HG03457 (cell line): ENCODE data around the gene JAML.

Experiments used
- ATAC-seq: cut with Tn5 transposase; IDR thresholded peaks from one replicate; pipeline ENCODE4 v1.9.1; 2021; ENCODE audit warnings: moderate number of reproducible peaks; ENCODE audit not compliant: unreplicated experiment

JAML gene

DNA sequence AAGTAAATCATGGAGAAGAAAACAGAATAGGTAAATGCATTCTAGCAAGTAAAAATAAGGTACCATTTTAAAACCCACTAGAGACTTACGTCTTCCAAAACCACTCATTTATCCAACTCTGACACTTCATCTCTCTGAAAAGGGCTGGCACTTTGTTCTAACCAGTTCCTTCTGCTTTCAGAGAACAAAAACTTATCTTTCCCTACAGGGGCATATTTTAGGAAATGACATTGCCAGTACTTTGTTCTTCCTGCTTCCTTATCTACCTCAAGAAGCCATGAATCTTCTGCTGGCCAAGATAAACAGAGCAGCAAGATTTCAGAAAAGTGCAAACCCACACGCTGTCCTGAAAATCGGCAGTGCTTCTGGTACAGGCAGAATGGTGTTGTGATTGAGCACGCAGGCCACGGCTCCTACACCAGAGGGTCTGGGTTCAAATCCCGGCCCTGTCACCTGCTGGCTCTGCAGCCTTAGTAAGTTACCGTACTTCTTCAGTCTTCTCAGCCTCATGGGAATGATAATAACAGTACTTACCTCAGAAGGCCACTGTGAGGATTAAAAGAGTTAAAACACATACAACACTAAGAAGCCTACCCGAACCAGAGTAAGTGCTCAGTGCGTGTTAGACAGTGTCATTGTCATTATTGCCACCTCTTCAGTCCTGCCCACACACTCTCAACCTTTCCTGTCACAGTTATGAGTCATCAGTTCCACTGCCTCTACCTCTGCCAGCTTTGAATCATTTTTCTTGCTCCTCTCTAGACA lies 16.4 kb upstream of the JAML start:
- ATAC-seq, result peak; percentile 67

DNA sequence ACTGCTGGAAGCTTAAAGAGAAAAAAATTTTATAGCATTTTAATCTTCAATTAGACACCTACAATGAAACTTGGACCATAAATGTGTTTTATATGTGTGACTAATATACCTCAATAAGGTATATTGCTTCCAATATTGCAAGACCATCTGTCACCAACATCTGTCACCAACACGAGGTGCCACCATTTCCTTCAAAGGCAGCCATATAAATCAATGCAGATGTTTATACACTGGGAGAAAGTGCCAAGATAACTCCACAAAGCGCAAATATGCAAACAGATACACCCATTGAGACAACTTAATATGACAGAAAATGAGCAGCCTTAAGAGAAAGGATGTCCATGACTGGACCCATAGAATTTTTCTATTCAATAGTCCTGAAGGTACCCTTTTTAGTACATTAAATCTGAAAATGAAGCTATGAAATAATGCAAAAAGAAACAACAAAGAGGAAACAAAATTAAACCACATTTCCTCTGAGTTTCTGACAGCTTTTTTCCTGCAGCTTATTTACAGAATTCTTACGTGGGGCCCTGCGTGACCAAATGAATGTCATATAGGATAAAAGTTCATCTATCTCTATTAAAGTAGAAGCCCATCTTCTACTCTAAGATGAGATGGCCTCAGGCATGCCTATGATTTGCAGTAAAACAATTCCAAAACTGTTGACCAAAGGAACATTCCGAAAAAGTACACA lies 14.8 kb upstream of the JAML start:
- ATAC-seq, result no peak

DNA sequence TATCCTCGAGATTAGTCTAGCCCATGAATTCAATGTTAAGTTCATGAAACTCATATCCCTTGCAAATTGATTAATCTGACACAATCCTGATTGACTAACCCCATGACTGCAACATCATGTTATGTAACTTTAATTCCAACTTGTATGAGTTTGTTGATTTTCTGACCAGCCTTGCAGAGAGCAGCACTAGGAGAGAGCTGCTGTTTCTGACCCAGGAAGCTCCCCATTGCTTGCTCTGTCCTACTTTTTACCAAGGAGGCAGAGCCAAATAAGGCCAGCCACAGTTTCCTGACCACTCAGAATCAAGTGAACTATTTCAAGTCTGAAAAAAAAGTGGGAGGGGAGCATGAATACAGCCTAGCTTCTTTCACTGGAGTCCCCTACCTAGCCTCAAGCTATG lies 14.1 kb upstream of the JAML start:
- ATAC-seq, result no peak

DNA sequence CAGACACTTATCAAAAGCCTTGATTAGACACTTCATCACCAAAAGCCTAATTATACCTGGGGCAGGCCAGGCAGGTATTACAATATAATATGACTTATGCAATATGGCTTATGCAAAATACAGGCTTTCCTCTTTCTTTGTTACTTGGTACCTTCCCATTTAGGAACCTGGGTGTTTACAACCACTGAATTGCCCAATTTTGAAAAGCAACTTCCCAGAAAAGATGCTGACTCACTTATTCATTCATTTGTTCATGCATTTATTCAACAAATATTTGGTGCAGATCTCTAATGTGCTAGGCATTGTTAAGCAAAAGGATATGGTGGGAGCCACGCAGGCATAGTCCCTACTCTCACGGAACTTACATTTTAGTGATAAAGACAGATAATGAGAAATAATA lies 13.6 kb upstream of the JAML start:
- ATAC-seq, result no peak

DNA sequence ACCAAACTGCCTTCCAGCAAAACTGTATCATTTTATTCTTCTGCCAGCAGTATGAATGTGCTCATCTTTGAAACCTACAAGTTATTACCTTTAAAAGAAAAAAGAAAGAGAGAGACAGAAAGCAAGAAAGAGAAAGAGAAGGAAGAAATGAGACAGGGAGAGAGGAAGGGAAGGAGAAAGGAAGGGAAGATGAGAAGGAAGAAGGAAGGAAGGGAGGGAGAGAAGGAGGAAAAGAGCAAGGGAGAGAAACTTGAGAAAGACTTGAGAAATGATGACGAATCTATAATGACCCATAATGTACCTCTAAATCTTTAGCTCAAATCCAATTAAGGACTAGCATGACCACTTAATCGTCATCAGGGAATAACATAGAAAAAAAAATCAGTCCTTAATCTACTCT lies 11.4 kb upstream of the JAML start:
- ATAC-seq, result no peak

DNA sequence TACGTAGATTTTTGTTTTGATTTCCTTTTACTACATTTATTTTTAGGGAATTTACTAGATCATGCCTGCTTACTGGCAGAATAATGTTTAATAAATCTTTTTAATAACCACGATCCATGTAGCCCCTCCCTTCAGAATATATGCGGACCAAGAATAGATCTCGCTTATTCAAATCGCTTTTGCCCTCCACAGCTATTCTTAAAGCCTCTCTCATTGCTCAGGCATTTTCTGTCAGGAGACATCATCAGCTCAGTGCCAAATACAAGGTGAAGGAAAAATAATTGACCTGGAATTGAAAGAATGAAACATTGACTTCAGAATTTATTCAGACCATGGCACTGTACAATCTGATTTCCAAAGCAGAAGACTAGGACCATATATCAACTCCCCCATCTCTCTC lies 10.0 kb upstream of the JAML start:
- ATAC-seq, result no peak

DNA sequence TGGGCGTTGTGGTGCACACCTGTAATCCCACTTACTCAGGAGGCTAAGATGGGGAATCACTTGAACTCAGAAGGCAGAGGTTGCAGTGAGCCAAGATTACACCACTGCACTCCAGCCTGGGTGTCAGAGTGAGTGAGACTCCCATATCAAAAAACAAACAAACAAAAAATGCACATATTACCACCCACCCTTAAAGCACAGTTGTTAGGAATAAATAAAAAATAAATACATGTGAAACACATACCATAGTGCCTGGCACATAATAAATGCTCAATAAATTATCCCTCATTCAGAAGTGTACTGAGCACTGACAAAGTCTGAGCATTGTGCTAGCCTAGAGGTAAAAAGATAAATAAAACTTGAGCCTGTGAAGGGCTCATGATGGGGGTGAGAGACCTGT lies 9.0 kb upstream of the JAML start:
- ATAC-seq, result no peak

DNA sequence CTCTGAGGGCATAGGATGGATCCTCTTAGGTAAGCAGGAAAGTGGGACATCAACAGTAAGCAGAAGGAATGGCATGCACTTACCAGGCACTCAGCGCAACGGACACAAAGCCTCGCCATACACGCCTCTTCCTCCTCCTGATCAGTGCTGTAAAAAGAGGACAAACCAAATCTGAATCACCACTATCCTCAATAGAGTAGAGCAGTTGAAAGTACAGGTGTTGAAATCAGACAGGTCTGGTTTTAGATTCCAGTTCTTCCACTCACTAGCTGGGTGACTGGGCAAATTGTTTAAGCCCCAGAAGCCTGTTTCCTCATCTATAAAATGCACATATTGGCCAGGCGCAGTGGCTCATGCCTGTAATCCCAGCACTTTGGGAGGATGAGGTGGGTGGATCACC lies 8.6 kb upstream of the JAML start:
- ATAC-seq, result no peak

DNA sequence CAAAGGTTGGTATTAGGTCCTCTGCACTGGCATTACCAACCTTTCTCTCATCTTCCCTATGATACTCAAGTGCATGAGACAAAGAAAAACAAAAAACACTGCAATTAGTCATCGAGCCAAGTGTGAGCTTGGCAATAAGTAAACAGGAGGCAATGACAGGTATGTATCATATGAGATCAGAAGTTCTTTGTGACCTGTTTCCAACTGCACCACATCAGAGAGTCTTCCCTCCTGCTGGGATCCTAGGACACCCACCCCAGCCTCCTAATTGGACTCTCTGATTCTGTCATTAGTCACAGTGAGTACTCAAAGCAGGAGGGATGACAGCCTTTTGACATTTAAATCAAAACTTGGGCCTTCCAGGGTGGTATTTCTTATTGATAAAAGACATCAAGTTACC lies 7.8 kb upstream of the JAML start:
- no peak for ATAC-seq

DNA sequence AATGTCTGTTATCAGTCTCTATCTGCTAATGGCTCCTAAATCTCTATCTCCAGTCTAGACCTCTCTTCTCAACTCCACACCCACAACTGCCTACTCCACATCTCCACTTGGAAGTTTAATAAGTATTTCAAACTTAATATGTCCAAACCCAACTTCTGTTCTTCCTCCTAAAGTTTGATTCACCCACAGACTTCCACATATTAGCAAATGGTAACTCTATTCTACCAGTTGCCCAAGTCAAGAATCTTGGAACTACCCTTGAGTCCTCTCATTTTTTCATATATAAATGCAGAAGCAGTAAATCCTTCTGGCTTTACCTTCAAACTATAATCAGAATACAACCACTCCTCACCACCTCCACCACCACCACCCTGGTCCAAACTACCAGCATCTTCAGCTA lies 6.7 kb upstream of the JAML start:
- ATAC-seq, result no peak

DNA sequence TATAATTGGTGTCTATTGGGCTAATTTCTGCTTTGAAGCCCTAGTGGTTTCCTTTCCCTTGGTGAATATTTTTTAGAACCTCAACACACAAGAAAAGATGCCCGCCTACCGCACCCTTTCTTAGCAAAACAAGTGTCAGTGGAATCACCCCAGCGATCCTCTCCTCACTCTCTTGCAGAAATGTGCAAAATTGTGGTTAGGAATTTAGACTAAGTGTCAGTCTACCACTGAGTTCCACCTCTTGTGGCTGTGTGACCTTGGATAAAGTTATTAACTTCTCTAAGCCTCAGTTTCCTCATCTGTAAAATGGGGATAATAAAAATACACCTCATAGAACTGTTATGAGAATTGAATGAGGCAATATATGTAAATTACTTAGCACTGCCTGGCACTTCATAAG lies 5.3 kb upstream of the JAML start:
- ATAC-seq, result no peak

DNA sequence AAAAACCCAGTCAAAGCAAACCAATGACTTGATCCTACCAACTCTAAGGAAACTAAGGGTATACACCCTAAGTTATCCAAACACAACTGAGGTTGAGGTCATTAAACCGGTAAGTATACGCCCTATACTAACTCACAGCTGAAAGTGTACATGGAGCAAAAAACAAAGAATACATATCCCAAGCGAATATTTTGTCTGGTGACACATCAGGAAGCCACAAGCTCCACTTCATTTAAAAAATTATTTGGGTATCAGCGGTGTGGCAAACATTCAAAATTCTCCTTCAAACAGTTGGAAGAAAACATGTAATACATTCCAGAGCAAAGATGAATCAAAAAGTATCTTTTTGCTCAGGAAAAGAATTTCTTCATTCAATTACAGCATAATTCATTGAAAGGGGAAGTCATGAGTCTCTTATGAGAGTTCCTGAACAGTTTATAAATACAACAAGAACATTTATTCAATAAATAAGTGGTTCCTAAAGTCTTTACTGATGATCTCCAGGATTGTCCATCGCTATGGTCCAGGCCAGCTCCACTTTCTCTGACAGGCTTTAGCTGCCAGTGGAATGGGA lies 4.5 kb upstream of the JAML start:
- ATAC-seq, result no peak

DNA sequence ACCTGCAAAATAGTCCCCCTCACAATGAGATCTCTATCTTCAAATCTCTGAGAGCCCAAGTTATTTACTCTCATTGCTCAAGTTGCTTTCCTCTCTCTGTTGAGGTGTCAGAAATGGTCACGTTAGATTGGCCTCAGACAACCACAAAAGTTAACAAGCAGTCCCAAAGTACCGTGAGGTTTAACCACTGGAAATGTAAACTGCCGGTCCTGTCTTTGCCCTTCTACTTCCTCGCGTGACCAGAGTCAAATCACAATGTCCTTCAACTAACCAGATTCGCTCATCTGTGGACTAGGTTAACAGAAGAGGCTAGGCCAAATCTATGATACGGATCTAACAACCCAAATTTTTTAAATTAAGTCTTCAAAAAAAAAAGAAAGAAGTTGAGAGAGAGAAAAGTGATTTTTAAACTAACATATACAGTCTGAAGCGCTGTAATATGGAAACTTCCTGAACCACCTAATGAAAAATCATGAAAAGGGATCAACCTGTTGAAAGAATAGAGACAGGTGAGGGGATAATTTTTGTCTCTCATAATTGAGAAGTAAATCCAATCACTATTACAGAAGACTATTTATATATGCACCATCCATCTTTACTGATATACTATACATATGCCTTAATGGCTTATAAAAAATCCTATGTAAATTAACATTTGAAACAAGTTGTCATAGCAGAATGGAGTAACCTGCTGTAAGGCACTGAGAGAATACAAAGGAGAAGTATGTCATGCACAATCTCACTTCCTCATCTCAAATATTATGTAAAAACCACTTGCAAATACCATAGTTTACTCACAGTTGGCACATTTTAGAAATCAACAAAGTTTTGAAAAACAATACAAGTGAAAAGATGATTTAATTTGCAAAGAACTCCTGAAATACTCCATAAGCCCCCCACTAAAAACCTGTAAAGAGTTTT lies 3.3 kb upstream of the JAML start:
- peak; percentile 43 for ATAC-seq

DNA sequence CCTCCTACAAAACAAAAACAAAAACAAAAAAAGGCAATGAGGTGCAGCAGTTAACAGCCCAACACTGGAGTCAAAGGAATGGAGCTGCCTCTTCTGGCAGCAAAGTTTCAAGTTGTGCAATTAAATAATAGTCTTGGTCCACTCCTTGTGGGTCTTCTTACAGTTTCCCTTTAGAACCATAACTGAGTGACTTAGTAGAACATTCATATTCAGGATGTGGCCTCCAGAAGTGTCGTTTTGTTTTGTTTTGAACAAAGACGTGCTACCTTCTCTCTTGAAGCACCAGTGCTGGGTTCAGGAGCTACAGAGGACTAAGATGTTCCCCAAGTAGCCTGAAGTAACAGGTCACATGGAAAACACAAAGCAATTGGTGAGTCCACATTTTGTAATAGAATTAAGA lies 2.0 kb upstream of the JAML start:
- no peak for ATAC-seq

DNA sequence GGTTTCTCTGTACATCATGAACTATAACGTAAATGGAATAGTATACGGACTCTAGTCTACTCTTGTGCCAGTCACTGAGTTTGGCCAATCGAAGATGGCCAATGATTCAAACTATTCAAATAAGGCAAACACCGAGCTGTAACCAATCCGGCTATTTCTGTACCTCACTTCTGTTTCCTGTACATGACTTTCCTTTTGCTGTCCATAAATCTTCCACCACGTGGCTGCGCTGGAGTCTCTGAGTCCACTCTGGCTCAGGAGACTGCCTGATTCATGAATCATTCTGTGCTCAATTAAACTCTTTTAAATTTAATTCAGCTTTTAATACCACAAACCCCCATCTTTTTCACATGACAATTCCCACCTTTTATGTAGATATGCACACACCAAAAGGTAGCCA lies 1.5 kb upstream of the JAML start:
- ATAC-seq, result no peak

DNA sequence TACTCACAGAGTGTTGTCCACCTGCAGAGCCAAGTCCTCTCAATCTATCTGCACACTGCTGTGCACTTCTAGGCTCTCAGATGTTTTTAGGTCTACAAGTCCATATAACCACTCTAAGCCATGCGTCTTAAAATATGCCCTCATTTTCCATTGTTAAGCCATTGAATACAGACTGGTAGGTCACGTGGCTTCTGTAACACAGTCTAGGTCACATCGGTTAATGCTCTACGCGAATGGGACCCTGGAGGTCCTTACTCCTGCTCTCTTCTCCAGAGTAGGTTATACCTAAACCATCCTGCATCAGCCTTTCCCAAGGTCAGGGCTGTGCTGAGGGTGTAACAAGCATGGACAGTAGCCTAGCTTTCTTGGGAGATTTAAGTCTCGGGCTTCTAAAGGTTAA lies 819 bp downstream of the JAML start:
- no peak for ATAC-seq

DNA sequence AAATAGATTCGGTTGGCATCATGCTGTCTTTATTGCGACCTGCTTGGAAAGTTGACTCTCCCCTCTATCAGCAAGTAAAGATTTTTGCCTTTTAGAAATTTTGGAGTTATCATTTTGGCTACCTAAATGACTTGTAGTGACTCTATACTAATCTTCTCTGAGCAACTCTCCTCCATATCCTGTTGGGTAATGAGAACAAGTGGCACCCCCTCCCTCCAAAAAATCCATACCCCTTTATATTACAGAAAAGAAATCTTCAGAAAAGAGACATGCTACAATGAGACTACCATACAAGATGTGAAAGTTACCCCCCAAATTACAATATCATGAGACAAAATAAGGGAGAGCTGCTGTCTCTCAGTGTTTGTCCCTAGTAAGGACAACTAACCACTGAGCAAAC lies 1.2 kb downstream of the JAML start:
- ATAC-seq, result no peak

DNA sequence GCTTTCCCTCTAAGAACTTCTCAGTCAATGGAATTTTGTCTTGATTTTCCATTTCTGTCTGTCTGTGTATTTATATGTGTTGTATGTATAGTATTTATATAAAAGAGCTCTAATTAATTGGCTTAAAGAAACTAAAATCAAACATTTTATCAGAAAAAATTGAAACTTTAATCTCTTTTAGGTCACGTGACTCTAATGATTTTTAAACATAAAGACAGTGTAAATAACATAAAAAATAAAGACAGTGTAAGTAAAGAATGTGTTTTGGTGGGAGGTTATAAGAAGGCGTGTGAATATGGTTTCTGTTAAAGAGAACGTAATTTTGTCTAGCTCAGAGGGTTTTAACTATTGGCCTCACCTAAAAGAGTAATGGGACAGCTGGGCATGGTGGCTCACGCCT lies 2.4 kb downstream of the JAML start:
- no peak for ATAC-seq

DNA sequence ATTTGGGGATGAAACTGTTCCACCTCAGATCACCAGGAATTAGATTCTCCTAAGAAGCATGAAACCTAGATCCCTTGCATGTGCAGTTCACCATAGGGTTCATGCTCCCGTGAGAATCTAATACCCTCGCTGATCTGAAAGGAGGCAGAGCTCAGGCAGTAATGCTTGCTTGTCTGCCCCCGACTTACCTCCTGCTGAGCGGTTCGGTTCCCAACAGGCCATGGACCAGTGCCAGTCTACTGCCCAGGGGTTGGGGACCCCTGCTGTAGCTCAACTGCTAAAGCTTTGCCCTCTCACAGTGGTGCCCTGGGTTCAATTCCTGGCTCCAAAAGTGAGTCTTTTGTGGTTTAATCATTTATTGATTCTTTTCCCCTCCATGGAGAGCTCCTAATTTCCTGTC lies 3.4 kb downstream of the JAML start:
- ATAC-seq, result no peak

DNA sequence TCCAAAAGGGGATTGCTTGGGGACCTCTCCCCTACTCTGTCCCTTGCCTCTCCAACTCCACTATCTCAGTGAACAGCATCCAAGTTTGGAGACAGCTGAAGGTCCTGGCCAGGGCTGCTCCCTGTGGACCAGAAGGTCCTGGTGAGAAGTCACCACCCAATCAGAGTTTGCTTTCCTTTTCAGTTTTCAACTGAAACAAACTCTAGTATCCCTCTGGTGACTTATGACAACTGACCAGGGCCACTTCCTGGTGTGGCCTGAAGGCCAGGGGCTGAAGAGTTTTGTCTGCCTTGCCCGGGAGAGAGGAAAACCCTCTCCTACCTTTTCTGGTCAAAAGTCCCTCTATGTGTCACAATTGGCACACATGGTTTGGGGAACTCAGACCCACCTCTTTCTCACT lies 5.1 kb downstream of the JAML start:
- ATAC-seq, result no peak

DNA sequence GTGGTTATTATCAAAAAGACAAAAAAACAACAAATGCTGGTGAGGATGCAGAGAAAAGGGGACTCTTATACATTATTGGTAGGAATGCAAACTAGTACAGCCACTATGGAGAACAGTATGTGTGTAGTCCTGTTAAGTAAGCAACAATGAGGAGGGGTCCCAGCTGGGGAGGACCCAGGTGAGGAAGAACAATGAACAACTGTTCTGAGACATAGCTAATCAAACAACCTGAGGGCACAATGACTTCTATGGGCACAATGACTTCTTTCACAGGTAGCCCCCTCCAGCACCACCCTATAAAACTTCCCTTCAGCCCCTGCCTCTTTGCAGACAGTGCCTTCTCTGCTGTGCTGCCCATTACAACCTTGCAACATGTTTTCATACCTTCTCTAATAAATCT lies 5.6 kb downstream of the JAML start:
- no peak for ATAC-seq
